HFFc6 (cell line): ENCODE measurements around the gene WDR5. TPM values are rescaled to one million over a fixed set of nuclear protein-coding genes. Genes with fewer than 3 reads are reported as not detected.
A peak's percentile ranks its signal among the peaks of the same experiment; 100 is the strongest.
"Not testable (repeated sequence)": the region's sequence is repeated elsewhere in the genome, so short reads cannot be mapped to it uniquely, and the experiment has no call there.

ENCODE experiments used
- DNase-seq: peaks from one replicate; pipeline ENCODE4 v3.0.0-alpha.2; 2018
- H3K27ac Mint-ChIP-seq: 2 replicates; pipeline ENCODE4 v1.8.0; 2020; ENCODE audit warnings: mild to moderate bottlenecking, mixed read lengths
- H3K27me3 Mint-ChIP-seq: 2 replicates; pipeline ENCODE4 v1.8.0; 2021; ENCODE audit warnings: mild to moderate bottlenecking, moderate library complexity, mixed read lengths; ENCODE audit not compliant: insufficient read depth
- H3K36me3 Mint-ChIP-seq: 2 replicates; pipeline ENCODE4 v1.8.0; 2021; ENCODE audit warnings: low read depth, mixed read lengths
- H3K4me1 Mint-ChIP-seq: 2 replicates; pipeline ENCODE4 v1.8.0; 2020; ENCODE audit warnings: low read depth, mixed read lengths
- H3K4me3 Mint-ChIP-seq: 2 replicates; pipeline ENCODE4 v1.8.0; 2020; ENCODE audit warnings: mild to moderate bottlenecking, moderate library complexity, mixed read lengths
- H3K9me3 Mint-ChIP-seq: 2 replicates; pipeline ENCODE4 v1.8.0; 2020; ENCODE audit warnings: mild to moderate bottlenecking, mixed read lengths
- CTCF ChIP-seq: fragments of 200-600 bp; sonication (generic); IDR thresholded peaks from 2 replicates; pipeline ENCODE4 v1.5.0; 2021; ENCODE audit warnings: antibody characterized with exemption, mild to moderate bottlenecking
- long read RNA-seq: library from polyadenylated mRNA; unstranded; transcript quantifications from one replicate; pipeline ENCODE4 v2.0.0, GENCODE V29; 2019
- total RNA-seq, 6 experiments: library from RNA; stranded (reverse); fragmentation: NEBNext Ultra II Directional; extraction: Animal tissue kit (Norgen Biotek cat#: 25700); gene quantifications; 2 replicates in 1 of 6; 3 replicates in 5 of 6; pipeline ENCODE4 v1.2.3, GENCODE V29; 2021

WDR5 gene
- total RNA-seq, result 10 to 100 TPM; 24.6 to 31.1 (median 26.8) TPM
- long read RNA-seq, transcript WDR5-201 (14 exons, 3,151 nt), result major isoform, 18 of 22 reads
- long read RNA-seq, partial matches to known transcripts, result 1 of 22 reads
- long read RNA-seq, other reads (novel, unspliced or antisense), result 3 of 22 reads

DNA sequence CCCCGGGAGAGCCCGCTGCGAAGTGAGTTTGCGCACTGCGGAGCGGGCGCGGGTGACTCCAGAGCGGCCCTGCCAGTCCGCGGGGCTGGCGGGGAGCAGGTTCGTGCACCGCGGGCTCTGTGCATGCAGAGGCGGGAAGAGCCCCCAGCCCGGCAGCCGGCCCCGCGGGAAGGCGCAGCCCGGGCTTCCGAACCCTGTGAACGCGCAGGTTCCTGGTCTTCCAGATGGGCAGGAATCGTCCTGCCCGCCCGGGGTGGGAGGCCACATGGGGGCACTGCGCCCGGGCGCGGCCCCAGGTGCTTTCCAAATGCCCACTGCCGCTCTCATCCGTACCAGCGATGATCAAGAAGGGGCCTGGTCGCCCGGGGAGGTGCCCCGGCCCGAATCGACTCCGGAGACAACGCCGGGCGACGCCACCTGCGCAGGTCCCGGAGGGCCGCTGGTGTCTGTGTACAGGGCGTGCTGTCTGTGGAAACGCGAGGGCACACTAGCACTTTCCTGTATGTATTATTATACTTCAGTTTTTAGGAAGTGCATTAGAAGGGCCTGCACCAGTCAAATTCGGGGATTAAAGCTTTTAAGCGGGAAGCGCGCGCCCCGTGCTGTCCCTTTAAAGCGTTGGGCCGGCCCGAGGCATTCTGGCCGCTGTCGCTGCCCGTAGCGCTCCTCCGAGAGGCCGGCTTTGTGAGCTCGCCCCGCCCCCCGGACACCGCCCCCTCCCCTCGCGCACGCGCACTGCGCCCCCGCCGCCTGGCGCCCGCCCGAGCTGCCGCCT, at the start of gene WDR5:
TSS of gene WDR5 (plus strand) at position 740 of the 775 bp plus-strand sequence. CDS start 3,796 bp downstream, outside the sequence.
- Mint-ChIP-seq H3K9me3 (no peaks in the 10 kb centered on the region), H3K27ac (peak within 1 kb of the TSS; percentile 72), H3K4me1 (peaks cover 37% of the 10 kb centered on the region), H3K4me3 (peak within 1 kb of the TSS; percentile 90), H3K27me3 (no peaks in the 10 kb centered on the region; the same call in none of the 2 replicates), H3K36me3 (peaks cover 20% of the 10 kb centered on the region)
- TF ChIP-seq CTCF, result peak; percentile 61
- peak; percentile 84 for DNase-seq

DNA sequence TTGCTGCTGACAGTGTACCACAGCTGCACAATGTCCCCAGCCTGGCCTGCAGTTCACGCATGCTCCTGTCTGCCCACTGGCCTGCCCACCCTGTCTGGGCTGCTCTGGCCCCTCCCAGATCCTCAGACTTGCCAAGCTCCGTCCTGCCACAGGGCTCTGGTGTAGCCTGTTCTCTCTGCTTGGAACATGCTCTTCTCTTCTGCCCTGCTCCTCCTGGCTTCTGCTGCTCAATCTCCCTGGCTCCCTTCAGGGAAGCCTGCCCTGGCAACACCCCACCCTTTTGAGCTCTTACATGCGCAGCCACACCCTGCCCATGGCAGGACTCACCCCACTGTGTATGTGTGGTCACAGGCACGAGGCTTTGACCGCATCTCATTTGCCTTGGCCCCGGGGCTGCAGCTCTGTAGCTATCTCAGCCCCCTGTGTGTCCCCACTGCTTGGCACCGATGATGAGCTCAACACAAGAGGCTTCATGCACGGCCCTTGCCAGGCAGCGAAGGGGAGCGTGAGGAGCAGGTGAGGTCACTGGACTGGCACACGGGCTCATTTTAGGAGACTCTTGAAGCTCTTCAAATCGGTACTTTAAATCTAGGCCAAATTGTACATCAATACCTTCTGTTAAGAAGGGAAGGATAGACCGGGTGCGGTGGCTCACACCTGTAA, 47.7 kb upstream of the WDR5 start:
- peaks cover 31% of the 10 kb centered on the region for H3K27me3 Mint-ChIP-seq
- no peaks in the 10 kb centered on the region for H3K4me1 Mint-ChIP-seq
- no peak overlapping the region for H3K4me3 Mint-ChIP-seq
- no peaks in the 10 kb centered on the region for H3K36me3 Mint-ChIP-seq
- H3K27ac Mint-ChIP-seq, result no peak overlapping the region
- no peak for DNase-seq
- H3K9me3 Mint-ChIP-seq, result peaks cover 6% of the 10 kb centered on the region
- TF ChIP-seq CTCF, result no peak

- no peak overlapping the region for H3K27ac Mint-ChIP-seq
- DNase-seq, result no peak
- no peaks in the 10 kb centered on the region for H3K36me3 Mint-ChIP-seq
- H3K9me3 Mint-ChIP-seq, result peaks cover 6% of the 10 kb centered on the region
- H3K4me3 Mint-ChIP-seq, result no peak overlapping the region
- H3K4me1 Mint-ChIP-seq, result no peaks in the 10 kb centered on the region
- TF ChIP-seq CTCF, result no peak
- H3K27me3 Mint-ChIP-seq, result peaks cover 28% of the 10 kb centered on the region
Measured at GRCh38 chr9:134089972-134090371, 45.9 kb upstream of the WDR5 start.

DNA sequence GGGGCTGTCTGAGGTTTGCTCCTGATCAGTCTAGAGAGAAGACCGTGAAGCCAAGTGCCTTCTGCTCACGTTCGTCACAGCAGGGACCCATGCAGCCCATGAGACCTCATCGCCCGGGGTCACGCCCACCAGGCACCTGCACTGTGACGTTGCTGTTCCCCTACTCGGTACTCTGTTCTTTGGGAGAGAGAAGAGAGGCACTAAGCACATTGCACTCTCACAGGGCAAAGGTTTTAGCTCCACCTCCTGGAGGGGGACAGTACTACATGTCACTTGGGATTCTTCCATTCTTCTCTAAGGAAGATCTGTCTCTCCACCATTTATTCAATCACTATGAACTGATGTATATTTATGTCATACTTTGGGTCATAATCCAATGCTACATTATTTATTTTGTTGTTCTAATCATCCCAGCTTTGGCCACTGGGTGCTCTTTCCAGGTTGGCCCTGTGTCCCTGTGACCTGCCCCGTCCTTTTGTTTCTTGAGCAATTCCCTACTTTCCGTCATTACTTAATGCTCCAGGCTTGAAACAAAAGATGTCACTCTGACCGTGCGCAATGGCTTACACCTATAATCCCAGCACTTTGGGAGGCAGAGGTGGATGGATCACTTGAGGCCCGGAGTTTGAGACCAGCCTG, 36.6 kb upstream of the WDR5 start:
- peak; percentile 90 for TF ChIP-seq CTCF
- H3K27ac Mint-ChIP-seq, result no peak overlapping the region

GRCh38 chr9:134100040-134100439, 35.8 kb upstream of the WDR5 start:
- no peak for TF ChIP-seq CTCF
- Mint-ChIP-seq H3K4me3 (no peak overlapping the region), H3K27me3 (peaks cover 22% of the 10 kb centered on the region), H3K4me1 (no peaks in the 10 kb centered on the region), H3K9me3 (peaks cover 6% of the 10 kb centered on the region; the same call in 1 of the 2 replicates), H3K27ac (no peak overlapping the region), H3K36me3 (peaks cover 1% of the 10 kb centered on the region; the same call in 1 of the 2 replicates)
- no peak for DNase-seq

More for the DNA sequence above, 36.6 kb upstream of the WDR5 start:
- peaks cover 6% of the 10 kb centered on the region; the same call in 1 of the 2 replicates for H3K9me3 Mint-ChIP-seq
- no peak overlapping the region for H3K4me3 Mint-ChIP-seq
- no peaks in the 10 kb centered on the region for H3K36me3 Mint-ChIP-seq
- H3K27me3 Mint-ChIP-seq, result peaks cover 20% of the 10 kb centered on the region
- no peaks in the 10 kb centered on the region for H3K4me1 Mint-ChIP-seq
- DNase-seq, result peak; percentile 3

- not testable (repeated sequence) for H3K4me1 Mint-ChIP-seq, H3K36me3 Mint-ChIP-seq
Measured at GRCh38 chr9:134101133-134101532, 34.7 kb upstream of the WDR5 start.

More at GRCh38 chr9:134101133-134101532, 34.7 kb upstream of the WDR5 start:
- not testable (repeated sequence) for H3K9me3 Mint-ChIP-seq, H3K4me3 Mint-ChIP-seq, DNase-seq, H3K27ac Mint-ChIP-seq
- peaks cover 21% of the 10 kb centered on the region for H3K27me3 Mint-ChIP-seq
